Measurements from ENCODE around the gene PCP4. TPM values are rescaled to one million over a fixed set of nuclear protein-coding genes. Genes with fewer than 3 reads are reported as not detected.
A peak's percentile ranks its signal among the peaks of the same experiment; 100 is the strongest.

Gene PCP4
- total RNA-seq, result not detected

DNA sequence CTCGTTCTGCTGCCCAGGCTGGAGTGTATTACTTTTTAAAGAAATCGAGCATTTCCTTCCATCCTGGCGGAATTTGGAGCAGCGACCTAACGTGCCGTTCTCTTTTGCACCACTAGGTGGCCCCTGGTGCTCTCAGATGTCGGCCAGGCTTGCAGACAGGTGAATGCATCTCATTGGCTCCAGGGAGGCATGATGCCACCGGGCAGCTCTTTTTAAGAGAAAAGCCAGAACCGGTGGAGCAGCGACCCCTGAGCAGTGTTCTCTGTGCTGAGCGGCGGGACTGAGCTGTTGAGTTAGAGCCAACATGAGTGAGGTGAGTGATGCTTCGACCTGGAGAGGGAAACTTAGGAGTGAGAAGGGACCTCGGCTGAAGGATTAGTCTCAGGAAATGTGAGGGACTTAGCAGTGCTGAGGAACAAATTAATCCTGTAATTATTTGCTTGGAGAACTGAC is at the start of gene PCP4:
Gene PCP4 (plus strand): TSS at position 241 of the 453 bp plus-strand sequence. CDS start 64 bp downstream, at position 305.
- Mint-ChIP-seq H3K27me3 (ENCODE audit: low read depth) (peaks cover 19% of the 10 kb centered on the region), H3K4me3 (no peak within 1 kb of the TSS), H3K36me3 (ENCODE audit: low read depth) (no peaks in the 10 kb centered on the region), H3K9me3 (no peaks in the 10 kb centered on the region), H3K4me1 (ENCODE audit: low read depth) (peaks cover 3% of the 10 kb centered on the region), H3K27ac (no peak within 1 kb of the TSS)
- CTCF ChIA-PET, result interaction anchor here (0.6 to 1.6 kb wide), 12 partner anchors 10 to 522 kb away, joined by 3 to 6 read pairs (median 4); no protein-coding TSS in a partner anchor
- intact Hi-C loops (cut with micrococcal nuclease), result no loop called here
- DNase-seq, result peak; percentile 60

DNA sequence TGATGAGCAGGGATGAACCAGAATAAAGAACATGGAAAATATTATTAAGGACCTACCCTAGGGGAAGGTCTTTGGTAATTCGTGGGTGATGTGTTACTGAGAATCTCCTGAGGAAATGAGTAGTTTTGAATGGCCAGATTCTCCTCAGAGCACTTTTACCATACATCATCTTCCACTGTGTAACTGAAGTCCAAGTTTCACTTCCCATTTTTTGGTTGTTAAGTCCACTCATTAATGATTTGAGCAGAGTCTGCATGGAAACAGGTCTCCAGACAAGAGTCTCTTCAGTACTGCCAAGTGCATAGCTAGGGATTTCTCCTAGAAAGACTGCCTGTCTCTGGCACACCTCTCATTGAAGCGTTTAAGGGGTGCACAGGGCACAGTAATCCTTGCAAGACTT is 48.7 kb upstream of the PCP4 start:
- no peaks in the 10 kb centered on the region for H3K36me3 Mint-ChIP-seq (ENCODE audit: low read depth)
- H3K27me3 Mint-ChIP-seq (ENCODE audit: low read depth), result no peaks in the 10 kb centered on the region
- H3K9me3 Mint-ChIP-seq, result peaks cover 3% of the 10 kb centered on the region
- H3K4me3 Mint-ChIP-seq, result no peak overlapping the region
- CTCF ChIA-PET, result no interaction called here
- H3K27ac Mint-ChIP-seq, result no peak overlapping the region
- no peaks in the 10 kb centered on the region for H3K4me1 Mint-ChIP-seq (ENCODE audit: low read depth)
- intact Hi-C loops (cut with micrococcal nuclease), result no loop called here
- no peak for DNase-seq

DNA sequence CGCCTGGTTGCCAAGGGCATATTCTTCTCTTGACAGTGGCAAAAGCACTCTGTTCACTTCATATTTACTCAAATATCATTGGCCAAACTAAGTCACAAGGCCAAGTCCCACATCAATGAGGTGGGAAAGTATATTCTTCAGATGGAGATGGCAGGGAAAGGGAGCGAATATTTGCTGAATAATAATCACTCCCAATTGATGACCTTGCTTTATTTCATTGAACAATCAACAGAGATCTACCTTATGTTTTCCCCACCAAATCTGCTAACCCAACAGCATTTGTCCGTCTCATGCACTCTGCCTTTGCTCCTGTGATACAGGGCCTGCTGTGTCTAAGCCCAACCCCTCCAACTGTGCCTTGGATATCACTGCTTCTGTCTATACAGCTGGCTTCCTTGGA is 45.2 kb upstream of the PCP4 start:
- Mint-ChIP-seq H3K36me3 (ENCODE audit: low read depth) (no peaks in the 10 kb centered on the region), H3K4me1 (ENCODE audit: low read depth) (no peaks in the 10 kb centered on the region), H3K27me3 (ENCODE audit: low read depth) (no peaks in the 10 kb centered on the region)

DNA sequence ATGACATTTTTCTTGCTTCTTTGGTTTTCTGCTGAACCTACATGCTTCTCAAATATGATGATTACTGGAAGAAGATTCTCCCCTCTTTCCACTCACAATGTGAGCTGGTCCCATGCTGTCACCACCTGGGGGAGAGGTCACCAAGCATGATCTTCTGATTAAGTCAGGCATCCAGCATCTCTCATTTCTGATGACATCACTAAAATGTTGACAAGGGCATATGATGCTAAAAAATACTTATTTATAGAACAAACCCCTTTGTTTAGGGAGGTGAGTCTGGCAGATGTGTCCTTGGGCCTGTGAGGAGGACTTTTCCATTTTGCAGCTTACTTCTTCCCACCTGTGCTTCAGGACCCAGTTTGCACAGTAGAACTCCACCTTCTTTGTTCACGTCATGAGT is 42.0 kb upstream of the PCP4 start:
- intact Hi-C loops (cut with micrococcal nuclease), result no loop called here
- Mint-ChIP-seq H3K4me1 (ENCODE audit: low read depth) (no peaks in the 10 kb centered on the region), H3K4me3 (no peak overlapping the region), H3K27me3 (ENCODE audit: low read depth) (no peaks in the 10 kb centered on the region), H3K27ac (no peak overlapping the region), H3K36me3 (ENCODE audit: low read depth) (no peaks in the 10 kb centered on the region), H3K9me3 (peaks cover 4% of the 10 kb centered on the region)
- DNase-seq, result no peak
- CTCF ChIA-PET, result no interaction called here

More for the DNA sequence above, 45.2 kb upstream of the PCP4 start:
- Mint-ChIP-seq H3K9me3 (peaks cover 7% of the 10 kb centered on the region), H3K4me3 (no peak overlapping the region), H3K27ac (no peak overlapping the region)
- CTCF ChIA-PET, result no interaction called here
- intact Hi-C loops (cut with micrococcal nuclease), result no loop called here
- DNase-seq, result no peak

DNA sequence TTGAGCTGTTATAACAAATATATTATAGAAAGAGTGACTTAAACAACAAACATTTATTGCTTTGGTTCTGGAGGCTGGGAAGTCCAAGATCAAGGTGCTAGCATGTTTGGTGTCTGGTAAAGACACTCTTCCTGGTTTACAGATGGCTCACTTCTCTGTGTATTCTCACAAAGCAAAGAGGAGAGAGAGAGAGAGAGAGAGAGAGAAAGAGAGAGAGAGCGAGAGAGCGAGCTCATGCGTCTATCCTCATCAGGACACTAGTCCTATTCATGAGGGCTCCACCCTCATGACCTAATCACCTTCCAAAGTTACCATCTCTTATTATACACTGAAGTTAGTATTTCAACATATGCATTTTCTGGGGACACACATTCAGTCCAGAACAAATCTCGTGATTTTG is 32.7 kb upstream of the PCP4 start:
- Mint-ChIP-seq H3K36me3 (ENCODE audit: low read depth) (no peaks in the 10 kb centered on the region), H3K4me1 (ENCODE audit: low read depth) (no peaks in the 10 kb centered on the region), H3K4me3 (no peak overlapping the region), H3K9me3 (no peaks in the 10 kb centered on the region), H3K27ac (no peak overlapping the region), H3K27me3 (ENCODE audit: low read depth) (no peaks in the 10 kb centered on the region)
- CTCF ChIA-PET, result no interaction called here
- DNase-seq, result no peak
- intact Hi-C loops (cut with micrococcal nuclease), result no loop called here

DNA sequence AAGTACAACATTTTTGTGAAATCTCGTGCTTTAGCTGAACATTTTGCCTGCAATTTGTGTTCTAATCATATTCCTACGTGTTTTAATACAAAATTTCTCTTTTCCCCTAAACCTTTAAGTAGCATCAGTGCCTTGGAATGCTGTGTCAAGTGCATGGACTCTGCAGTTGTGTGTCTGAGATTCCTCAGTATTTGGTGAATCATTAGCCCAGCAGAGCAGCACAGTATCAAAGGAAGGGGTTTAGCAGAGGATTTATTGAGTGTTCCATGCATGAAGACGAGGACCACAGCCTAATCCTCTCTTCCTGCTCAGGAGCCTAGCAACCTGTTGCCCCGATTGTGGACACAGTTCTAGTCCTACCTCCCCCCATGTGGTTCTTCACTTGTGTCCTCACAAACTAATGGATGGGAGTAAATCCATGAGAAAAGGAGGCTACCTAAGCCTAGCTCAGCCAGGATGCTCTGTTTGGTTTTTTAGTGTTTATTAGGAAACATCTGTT is 29.3 kb upstream of the PCP4 start:
- intact Hi-C loops (cut with micrococcal nuclease), result no loop called here
- Mint-ChIP-seq H3K27me3 (ENCODE audit: low read depth) (no peaks in the 10 kb centered on the region), H3K36me3 (ENCODE audit: low read depth) (no peaks in the 10 kb centered on the region), H3K4me3 (no peak overlapping the region), H3K9me3 (no peaks in the 10 kb centered on the region), H3K27ac (no peak overlapping the region), H3K4me1 (ENCODE audit: low read depth) (no peaks in the 10 kb centered on the region)
- DNase-seq, result no peak
- CTCF ChIA-PET, result no interaction called here

DNA sequence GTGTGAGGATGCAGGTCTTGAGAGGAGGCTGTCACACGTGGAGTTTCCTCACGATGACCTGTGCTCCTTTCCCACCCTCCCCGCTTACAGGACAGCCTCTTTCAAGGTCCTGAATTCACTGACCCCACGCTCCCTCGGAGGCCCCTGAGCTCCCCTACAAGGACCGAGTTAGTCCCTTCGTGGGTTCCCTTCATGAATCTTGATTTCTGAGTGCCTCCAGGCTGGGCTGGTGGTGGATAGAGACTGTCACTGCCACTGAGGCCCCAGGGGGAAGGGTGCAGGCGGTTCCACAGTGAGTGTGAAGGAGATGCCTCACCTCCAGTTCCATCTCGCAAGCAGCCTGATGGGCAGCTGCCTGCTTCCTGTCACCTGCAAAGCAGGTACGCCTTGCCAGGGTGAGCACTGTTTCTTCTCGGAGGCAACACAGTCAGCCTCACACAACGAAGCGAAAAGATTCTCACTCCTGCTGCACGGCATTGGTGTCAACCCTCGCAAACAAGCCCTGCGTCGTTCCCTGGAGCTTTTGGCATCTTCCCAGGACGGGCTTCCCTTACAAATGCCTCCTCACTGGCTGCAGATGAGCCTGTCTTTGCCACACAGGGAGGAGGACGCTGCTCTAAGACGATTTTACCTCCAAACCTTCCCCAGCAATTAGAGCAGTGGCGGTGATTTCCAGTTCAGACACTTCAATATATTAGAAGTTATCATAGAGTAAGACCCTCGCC is 26.7 kb upstream of the PCP4 start:
- no peaks in the 10 kb centered on the region for H3K9me3 Mint-ChIP-seq
- CTCF ChIA-PET, result no interaction called here
- no peaks in the 10 kb centered on the region for H3K27me3 Mint-ChIP-seq (ENCODE audit: low read depth)
- no peaks in the 10 kb centered on the region for H3K36me3 Mint-ChIP-seq (ENCODE audit: low read depth)
- intact Hi-C loops (cut with micrococcal nuclease), result no loop called here
- H3K27ac Mint-ChIP-seq, result no peak overlapping the region
- DNase-seq, result no peak
- H3K4me1 Mint-ChIP-seq (ENCODE audit: low read depth), result no peaks in the 10 kb centered on the region
- no peak overlapping the region for H3K4me3 Mint-ChIP-seq

DNA sequence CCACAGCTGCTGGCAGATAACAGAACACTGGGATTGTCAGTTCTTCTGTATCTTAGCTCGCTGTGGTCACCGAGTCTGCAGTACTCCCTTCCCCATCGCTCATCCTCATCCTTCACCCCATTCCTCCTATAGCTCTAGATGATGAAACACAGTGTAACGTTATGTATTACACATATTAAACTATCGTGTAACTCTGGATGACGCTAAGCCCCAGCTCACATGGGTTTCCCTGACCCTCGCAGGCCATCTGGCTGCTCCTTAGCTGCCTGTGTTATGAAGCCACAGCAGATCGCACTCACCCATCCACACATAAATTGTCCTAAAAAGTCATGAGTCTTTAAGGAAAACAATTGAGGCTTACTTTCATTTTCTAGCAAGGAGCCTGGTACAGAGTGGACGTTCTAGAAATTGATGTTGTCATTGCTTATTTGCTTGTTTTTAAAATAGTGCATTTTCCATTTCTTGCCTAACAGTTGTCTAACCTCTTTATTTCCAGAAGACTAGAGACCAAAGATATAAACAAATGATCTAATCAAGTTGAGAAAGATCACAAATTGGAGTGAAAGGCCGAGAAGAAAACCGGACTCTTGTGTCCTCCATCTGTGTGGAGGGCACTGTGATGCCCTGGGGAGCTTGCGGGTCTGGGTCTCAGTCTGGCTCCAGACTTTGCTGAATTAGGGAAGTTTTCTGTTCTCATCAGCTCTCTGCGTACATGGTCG is 24.3 kb upstream of the PCP4 start:
- intact Hi-C loops (cut with micrococcal nuclease), result no loop called here
- Mint-ChIP-seq H3K4me1 (ENCODE audit: low read depth) (no peaks in the 10 kb centered on the region), H3K27me3 (ENCODE audit: low read depth) (no peaks in the 10 kb centered on the region), H3K9me3 (no peaks in the 10 kb centered on the region), H3K36me3 (ENCODE audit: low read depth) (no peaks in the 10 kb centered on the region), H3K27ac (no peak overlapping the region), H3K4me3 (no peak overlapping the region)
- no peak for DNase-seq
- CTCF ChIA-PET, result interaction anchor here (0.7 kb wide), 1 partner anchor 24 kb away, joined by 5 read pairs; no protein-coding TSS in a partner anchor

DNA sequence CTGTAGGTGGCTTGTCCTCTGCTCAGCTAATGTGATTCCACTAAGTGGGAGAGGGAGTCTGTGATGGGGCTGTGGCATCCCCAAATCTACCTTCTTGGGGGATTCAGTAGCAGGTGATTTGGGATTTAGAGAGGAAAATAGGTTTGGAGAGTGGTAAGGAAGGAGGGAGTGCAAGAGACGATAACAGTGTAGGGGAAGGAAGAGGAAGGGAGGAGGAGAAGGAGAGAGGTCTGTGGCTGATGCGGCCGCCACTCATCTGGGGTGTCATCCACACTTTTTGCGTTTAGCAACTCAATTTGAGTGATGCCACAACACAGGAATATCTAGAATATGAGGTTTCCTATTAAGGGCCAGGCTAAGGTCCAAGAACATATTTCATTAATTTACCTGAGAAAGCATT is 23.8 kb upstream of the PCP4 start:
- intact Hi-C loops (cut with micrococcal nuclease), result no loop called here
- CTCF ChIA-PET, result no interaction called here
- no peak overlapping the region for H3K27ac Mint-ChIP-seq

DNA sequence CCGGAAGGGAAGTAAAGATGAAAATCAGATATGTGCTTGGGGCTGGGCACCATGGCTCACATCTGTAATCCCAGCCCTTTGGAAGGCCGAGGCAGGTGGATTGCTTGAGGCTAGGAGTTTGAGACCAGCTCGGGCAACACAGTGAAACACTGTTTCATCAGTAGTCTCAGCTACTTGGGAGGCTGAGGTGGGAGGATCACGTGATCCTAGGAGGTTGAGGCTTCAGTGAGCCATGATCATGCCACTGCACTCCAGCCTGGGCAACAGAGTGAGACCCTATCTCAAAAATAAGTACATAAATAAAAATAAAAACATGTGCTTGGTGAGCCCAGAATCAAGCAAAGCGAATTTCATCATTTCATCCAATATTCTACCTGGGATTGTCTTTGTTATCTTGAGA is 23.3 kb upstream of the PCP4 start:
- Mint-ChIP-seq H3K27me3 (ENCODE audit: low read depth) (no peaks in the 10 kb centered on the region), H3K4me1 (ENCODE audit: low read depth) (no peaks in the 10 kb centered on the region), H3K4me3 (no peak overlapping the region), H3K9me3 (no peaks in the 10 kb centered on the region), H3K27ac (no peak overlapping the region), H3K36me3 (ENCODE audit: low read depth) (no peaks in the 10 kb centered on the region)
- CTCF ChIA-PET, result no interaction called here
- no peak for DNase-seq
- intact Hi-C loops (cut with micrococcal nuclease), result no loop called here

More for the DNA sequence above, 23.8 kb upstream of the PCP4 start:
- Mint-ChIP-seq H3K4me1 (ENCODE audit: low read depth) (no peaks in the 10 kb centered on the region), H3K4me3 (no peak overlapping the region), H3K36me3 (ENCODE audit: low read depth) (no peaks in the 10 kb centered on the region), H3K9me3 (no peaks in the 10 kb centered on the region), H3K27me3 (ENCODE audit: low read depth) (no peaks in the 10 kb centered on the region)
- no peak for DNase-seq

DNA sequence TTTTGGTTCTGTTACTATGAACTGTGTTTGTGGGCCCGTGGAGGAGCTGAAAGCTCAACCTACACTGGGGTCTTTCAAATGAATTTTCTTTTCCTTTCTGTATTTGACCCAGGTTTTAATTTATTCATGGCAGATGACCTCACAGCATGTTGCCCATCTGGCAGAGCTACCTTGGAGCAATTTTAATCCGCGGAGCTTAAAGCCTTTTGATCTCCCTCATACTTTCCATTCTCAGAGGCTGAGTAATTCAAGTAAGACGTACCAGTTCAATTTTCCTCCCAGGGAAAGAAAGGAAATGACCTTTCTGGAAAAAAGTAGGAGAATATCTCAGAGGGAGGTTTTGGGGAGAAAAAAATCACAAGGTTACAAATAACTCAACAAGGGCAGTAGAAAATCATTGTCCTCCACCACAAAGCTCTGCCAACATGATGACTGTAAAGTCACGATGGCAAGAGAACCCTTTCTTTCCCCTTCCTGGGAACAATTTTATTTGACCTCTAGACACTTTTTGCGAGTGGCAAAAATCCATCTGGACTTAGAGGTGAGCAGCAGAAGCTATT is 21.6 kb upstream of the PCP4 start:
- no peaks in the 10 kb centered on the region for H3K4me1 Mint-ChIP-seq (ENCODE audit: low read depth)
- no peak for DNase-seq
- intact Hi-C loops (cut with micrococcal nuclease), result no loop called here
- H3K4me3 Mint-ChIP-seq, result no peak overlapping the region
- H3K27me3 Mint-ChIP-seq (ENCODE audit: low read depth), result no peaks in the 10 kb centered on the region
- CTCF ChIA-PET, result no interaction called here
- H3K36me3 Mint-ChIP-seq (ENCODE audit: low read depth), result no peaks in the 10 kb centered on the region
- H3K27ac Mint-ChIP-seq, result no peak overlapping the region
- H3K9me3 Mint-ChIP-seq, result no peaks in the 10 kb centered on the region

DNA sequence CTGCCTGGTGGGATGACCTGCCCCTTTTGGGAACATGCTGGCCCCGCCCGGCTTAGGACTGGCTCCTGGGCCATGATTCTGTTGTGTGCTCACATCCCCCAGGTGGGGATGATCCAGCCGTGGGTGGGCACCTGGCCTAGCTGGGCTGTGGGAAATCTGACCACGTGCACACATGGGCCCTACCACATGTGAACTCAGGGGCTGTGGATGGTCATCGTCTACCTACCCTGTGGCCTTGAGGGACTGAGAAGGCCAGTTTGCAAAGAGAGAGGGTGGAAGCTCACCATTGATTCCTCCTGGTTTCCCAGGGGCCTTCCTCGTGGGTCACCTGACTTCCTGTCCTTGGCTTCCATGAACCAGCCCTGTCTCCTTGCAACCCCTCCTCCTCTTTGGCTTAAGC is 19.4 kb upstream of the PCP4 start:
- Mint-ChIP-seq H3K4me3 (no peak overlapping the region), H3K36me3 (ENCODE audit: low read depth) (no peaks in the 10 kb centered on the region), H3K27me3 (ENCODE audit: low read depth) (no peaks in the 10 kb centered on the region), H3K27ac (no peak overlapping the region), H3K9me3 (no peaks in the 10 kb centered on the region), H3K4me1 (ENCODE audit: low read depth) (no peaks in the 10 kb centered on the region)
- CTCF ChIA-PET, result no interaction called here
- intact Hi-C loops (cut with micrococcal nuclease), result no loop called here
- no peak for DNase-seq
